H1 (cell line): ENCODE results near the gene PTEN. TPM values are rescaled to one million over a fixed set of nuclear protein-coding genes. Genes with fewer than 3 reads are reported as not detected.

ENCODE experiments used
- HDAC6 ChIP-seq: IDR thresholded peaks from one replicate; pipeline ENCODE4 v1.7.1; 2012; ENCODE audit warnings: low read depth, mild to moderate bottlenecking, inconsistent platforms, low read length, moderate library complexity
- polyA plus RNA-seq, 7 experiments: library from polyadenylated mRNA; depleted of rRNA in 3 of 7; stranded (reverse) in 5 of 7; unstranded in 2 of 7; fragments of >200 nt in 5 of 7; fragments of 200-250 nt in 2 of 7; gene quantifications; 1 replicate in 5 of 7; 2 replicates in 1 of 7; 4 replicates in 1 of 7; pipeline versions ENCODE4 v1.2.1 to v1.2.3, GENCODE V29; 2011 to 2013; ENCODE audit warnings: missing spikeins in 2 of 7, mixed read lengths in 2 of 7
- total RNA-seq: library from RNA; stranded (reverse); fragmentation: NEBNext Ultra II Directional; extraction: Animal tissue kit (Norgen Biotek cat#: 25700); gene quantifications from 2 replicates; pipeline ENCODE4 v1.2.1, GENCODE V29; 2021

The PTEN gene
- total and polyA plus RNA-seq, 2 of the 8 experiments (the other 6 are each of a cell fraction or from before 2014, with no cell fraction given) = 6.3 to 48.7 TPM

- no peak for TF ChIP-seq HDAC6
- TF ChIP-seq, all 59 proteins: peak for 0
Measured at GRCh38 chr10:88006261-88006660, 142.8 kb downstream of the PTEN start (continued).
